GM23248 (cell line): ENCODE measurements around the gene BAD.

Experiments used
- EZH2 ChIP-seq: fragments of 200-600 bp; sonication (generic); IDR thresholded peaks from 2 replicates; pipeline ENCODE4 v1.6.1; 2018; ENCODE audit warnings: antibody characterized with exemption, mild to moderate bottlenecking; ENCODE audit not compliant: insufficient read depth, poor library complexity, severe bottlenecking
- EZH2phosphoT487 ChIP-seq: fragments of 200-600 bp; sonication (generic); IDR thresholded peaks from 2 replicates; pipeline ENCODE4 v1.6.1; 2018; ENCODE audit warnings: antibody characterized with exemption, moderate library complexity, mild to moderate bottlenecking, low read depth; ENCODE audit not compliant: insufficient read depth

DNA sequence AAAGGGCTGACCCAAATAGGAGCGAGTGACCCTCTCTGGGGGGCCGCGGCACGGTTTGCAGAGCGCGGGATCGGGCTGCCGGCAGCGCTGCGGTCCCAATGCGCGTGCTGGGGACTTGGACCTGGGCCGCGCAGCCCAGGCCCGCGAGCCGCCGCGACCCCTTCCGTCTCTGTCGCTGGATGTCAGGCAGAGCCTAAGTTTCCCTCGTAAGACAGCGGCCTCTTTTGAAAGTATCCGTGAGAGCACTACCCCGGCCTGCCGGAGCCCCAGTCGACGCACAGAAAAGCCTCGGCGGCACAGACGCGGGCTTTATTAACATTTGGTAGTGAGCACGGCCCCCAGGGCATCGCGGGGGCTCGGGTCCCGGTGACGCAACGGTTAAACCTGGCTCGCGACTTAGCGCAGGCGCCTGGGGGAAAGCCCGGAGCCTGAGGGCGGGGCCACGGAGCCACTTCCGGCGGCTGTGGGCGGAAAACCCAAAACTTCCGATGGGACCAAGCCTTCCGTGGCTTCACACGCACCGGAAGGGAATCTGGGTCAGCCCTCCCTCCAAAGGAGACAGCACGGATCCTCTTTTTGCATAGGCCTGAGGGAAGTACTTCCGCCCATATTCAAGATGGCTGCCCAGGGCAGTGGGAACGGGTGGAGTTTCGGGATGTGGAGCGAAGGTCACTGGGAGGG lies 14.8 kb downstream of the BAD start:
- TF ChIP-seq EZH2 (no peak), EZH2phosphoT487 (no peak)
